SK-N-MC (cell line): Measurements from ENCODE around the gene SMIM15.

Experiments
- EZH2 ChIP-seq: fragments of 200-600 bp; sonication (generic); IDR thresholded peaks from one replicate; pipeline ENCODE4 v1.6.1; 2017; ENCODE audit warnings: antibody characterized with exemption
- POLR2AphosphoS5 ChIP-seq: IDR thresholded peaks from 2 replicates; pipeline ENCODE4 v1.6.1; 2012; ENCODE audit warnings: mild to moderate bottlenecking, low read depth, low read length, borderline replicate concordance

- no peak for TF ChIP-seq POLR2AphosphoS5
- no peak for TF ChIP-seq EZH2
Measured at GRCh38 chr5:61186634-61187033, 24.4 kb upstream of the SMIM15 start.
